ENCODE measurements around the gene NME1.

GRCh38 chr17:51120357-51120738 is 33.0 kb upstream of the NME1 start:
- TF ChIP-seq, protein P1, sequence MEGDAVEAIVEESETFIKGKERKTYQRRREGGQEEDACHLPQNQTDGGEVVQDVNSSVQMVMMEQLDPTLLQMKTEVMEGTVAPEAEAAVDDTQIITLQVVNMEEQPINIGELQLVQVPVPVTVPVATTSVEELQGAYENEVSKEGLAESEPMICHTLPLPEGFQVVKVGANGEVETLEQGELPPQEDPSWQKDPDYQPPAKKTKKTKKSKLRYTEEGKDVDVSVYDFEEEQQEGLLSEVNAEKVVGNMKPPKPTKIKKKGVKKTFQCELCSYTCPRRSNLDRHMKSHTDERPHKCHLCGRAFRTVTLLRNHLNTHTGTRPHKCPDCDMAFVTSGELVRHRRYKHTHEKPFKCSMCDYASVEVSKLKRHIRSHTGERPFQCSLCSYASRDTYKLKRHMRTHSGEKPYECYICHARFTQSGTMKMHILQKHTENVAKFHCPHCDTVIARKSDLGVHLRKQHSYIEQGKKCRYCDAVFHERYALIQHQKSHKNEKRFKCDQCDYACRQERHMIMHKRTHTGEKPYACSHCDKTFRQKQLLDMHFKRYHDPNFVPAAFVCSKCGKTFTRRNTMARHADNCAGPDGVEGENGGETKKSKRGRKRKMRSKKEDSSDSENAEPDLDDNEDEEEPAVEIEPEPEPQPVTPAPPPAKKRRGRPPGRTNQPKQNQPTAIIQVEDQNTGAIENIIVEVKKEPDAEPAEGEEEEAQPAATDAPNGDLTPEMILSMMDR (IDR thresholded peaks at IDR 0.05) = no peak
- TF ChIP-seq EP300 (IDR thresholded peaks at IDR 0.05) = no peak
- TF ChIP-seq POLR2A (IDR thresholded peaks at IDR 0.05) = no peak
- peak in 1 of 3 donors; percentile 56 for TF ChIP-seq POLR2AphosphoS5 (IDR thresholded peaks at IDR 0.05)

Measured in suprapubic skin (tissue), 4 donors.